ENCODE measurements around the gene RABEP2. TPM values are rescaled to one million over a fixed set of nuclear protein-coding genes. Genes with fewer than 3 reads are reported as not detected.

The RABEP2 gene
- total and polyA plus RNA-seq, 12 donors: 1.4 to 121 (median 47.7) TPM

DNA sequence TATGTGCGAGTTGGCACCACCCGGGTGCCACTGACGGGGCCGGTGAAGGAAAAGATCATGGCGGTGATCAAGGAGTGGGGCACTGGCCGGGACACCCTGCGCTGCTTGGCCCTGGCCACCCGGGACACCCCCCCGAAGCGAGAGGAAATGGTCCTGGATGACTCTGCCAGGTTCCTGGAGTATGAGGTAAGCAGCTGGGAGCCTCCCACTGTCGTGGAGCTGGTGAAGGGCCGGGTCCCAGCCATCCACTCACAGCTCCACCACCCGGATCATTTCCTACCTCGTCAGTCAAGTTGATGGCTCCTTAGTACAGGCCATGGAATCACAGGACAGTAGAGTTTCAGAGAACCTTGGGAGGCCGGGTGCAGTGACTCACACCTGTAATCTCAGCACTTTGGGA, 26.8 kb downstream of the RABEP2 start:
- no peaks in the 10 kb centered on the region for H3K36me3 ChIP-seq (replicated peaks in 1 of 2)
- no peaks in the 10 kb centered on the region for H3K9me3 ChIP-seq (replicated peaks in 1 of 3)
- TF ChIP-seq, protein P1, sequence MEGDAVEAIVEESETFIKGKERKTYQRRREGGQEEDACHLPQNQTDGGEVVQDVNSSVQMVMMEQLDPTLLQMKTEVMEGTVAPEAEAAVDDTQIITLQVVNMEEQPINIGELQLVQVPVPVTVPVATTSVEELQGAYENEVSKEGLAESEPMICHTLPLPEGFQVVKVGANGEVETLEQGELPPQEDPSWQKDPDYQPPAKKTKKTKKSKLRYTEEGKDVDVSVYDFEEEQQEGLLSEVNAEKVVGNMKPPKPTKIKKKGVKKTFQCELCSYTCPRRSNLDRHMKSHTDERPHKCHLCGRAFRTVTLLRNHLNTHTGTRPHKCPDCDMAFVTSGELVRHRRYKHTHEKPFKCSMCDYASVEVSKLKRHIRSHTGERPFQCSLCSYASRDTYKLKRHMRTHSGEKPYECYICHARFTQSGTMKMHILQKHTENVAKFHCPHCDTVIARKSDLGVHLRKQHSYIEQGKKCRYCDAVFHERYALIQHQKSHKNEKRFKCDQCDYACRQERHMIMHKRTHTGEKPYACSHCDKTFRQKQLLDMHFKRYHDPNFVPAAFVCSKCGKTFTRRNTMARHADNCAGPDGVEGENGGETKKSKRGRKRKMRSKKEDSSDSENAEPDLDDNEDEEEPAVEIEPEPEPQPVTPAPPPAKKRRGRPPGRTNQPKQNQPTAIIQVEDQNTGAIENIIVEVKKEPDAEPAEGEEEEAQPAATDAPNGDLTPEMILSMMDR (IDR thresholded peaks at IDR 0.05): no peak
- no peak for TF ChIP-seq POLR2A (IDR thresholded peaks at IDR 0.05)
- no peaks in the 10 kb centered on the region for H3K27me3 ChIP-seq
- H3K4me1 ChIP-seq (replicated peaks in 1 of 2): no peaks in the 10 kb centered on the region
- DNase-seq: no peak
- intact Hi-C loops (cut with DNase I): no loop called here
- H3K4me3 ChIP-seq: no peak overlapping the region
- WGBS, 4 donors: 82 to 85% (median 83%) methylated on average over 13 to 15 of the region's 15 CpGs
- no peak overlapping the region for H3K27ac ChIP-seq

DNA sequence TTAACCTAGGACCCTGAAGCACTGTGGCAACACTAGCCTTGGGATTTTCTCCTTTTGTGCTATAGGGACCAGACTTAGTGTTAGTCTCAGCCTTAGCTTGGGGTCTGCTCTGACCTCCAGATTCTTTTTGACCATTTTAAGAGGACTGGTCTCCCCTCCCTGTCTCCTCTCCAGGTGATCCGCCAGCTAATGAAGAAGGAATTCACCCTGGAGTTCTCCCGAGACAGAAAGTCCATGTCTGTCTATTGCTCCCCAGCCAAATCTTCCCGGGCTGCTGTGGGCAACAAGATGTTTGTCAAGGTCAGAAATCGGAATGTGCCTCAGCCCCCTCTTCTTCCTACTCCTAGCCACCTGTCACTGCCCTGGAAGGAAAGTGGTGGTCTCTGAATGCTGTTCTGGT, 27.2 kb downstream of the RABEP2 start:
- Histone ChIP-seq H3K27me3 (no peaks in the 10 kb centered on the region), H3K27ac (no peak overlapping the region), H3K36me3 (replicated peaks in 1 of 2) (no peaks in the 10 kb centered on the region), H3K9me3 (replicated peaks in 1 of 3) (no peaks in the 10 kb centered on the region), H3K4me3 (no peak overlapping the region), H3K4me1 (replicated peaks in 1 of 2) (no peaks in the 10 kb centered on the region)
- intact Hi-C loops (cut with DNase I): no loop called here
- 57 to 84% (median 74%) methylated on average over 3 to 4 of the region's 4 CpGs for WGBS, 4 donors
- TF ChIP-seq, protein P1 (IDR thresholded peaks at IDR 0.05): no peak
- no peak for TF ChIP-seq POLR2A (IDR thresholded peaks at IDR 0.05)
- DNase-seq: no peak

DNA sequence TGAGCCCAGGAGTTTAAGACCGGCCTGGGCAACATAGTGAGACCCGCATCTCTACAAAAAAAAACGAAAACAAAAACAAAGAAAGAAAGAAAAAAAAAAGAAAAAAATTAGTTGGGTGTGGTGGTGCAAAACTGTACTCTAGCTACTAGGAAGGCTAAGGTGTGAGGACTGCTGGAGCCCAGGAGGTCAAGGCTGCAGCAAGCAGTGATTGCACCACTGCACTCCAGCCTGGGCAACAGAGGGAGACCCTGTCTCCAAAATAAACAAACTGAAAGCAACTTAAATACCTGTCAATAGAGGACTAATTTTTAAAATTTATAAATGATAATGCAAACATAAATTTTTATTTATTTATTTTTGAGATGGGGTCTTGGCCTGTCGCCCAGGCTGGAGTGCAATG, 29.4 kb downstream of the RABEP2 start:
- Histone ChIP-seq H3K4me3 (no peak overlapping the region), H3K36me3 (replicated peaks in 1 of 2) (no peaks in the 10 kb centered on the region), H3K9me3 (replicated peaks in 1 of 3) (no peaks in the 10 kb centered on the region), H3K27ac (no peak overlapping the region), H3K4me1 (replicated peaks in 1 of 2) (no peaks in the 10 kb centered on the region), H3K27me3 (no peaks in the 10 kb centered on the region)
- DNase-seq: no peak
- no peak for TF ChIP-seq POLR2A (IDR thresholded peaks at IDR 0.05)
- TF ChIP-seq, protein P1 (IDR thresholded peaks at IDR 0.05): no peak
- whole genome bisulfite sequencing, 4 donors: 85 to 90% (median 87%) methylated on average over 4 of the region's 4 CpGs
- intact Hi-C loops (cut with DNase I): no loop called here

DNA sequence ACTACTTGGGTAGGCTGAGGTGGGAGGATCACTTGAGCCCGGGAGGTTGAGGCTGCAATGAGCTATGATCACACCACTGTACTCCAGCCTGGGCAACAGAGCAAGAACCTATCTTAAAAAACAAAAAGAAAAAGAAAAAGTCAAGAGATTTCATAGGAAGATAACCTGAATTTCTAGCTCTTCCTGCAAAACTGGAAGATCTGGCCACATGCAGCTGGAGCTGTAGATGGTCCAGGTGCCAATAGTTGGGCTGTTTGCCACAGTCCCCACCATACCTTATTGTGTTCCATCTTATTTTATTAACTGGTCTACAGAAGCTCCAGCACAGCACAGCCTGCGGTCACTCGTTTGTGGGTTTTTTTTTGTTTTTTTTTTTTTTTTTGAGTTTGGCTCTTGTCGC, 31.7 kb downstream of the RABEP2 start:
- H3K27me3 ChIP-seq: no peaks in the 10 kb centered on the region
- H3K36me3 ChIP-seq (replicated peaks in 1 of 2): no peaks in the 10 kb centered on the region
- H3K4me3 ChIP-seq: no peak overlapping the region
- WGBS, 4 donors: 86 to 93% (median 89%) methylated on average over 4 of the region's 4 CpGs
- TF ChIP-seq, protein P1 (IDR thresholded peaks at IDR 0.05): no peak
- TF ChIP-seq POLR2A (IDR thresholded peaks at IDR 0.05): no peak
- DNase-seq: no peak
- no peaks in the 10 kb centered on the region for H3K4me1 ChIP-seq (replicated peaks in 1 of 2)
- H3K27ac ChIP-seq: no peak overlapping the region
- intact Hi-C loops (cut with DNase I): no loop called here
- no peaks in the 10 kb centered on the region for H3K9me3 ChIP-seq (replicated peaks in 1 of 3)
